Colonic mucosa (tissue), 4 donors: Measurements from ENCODE around the gene NARS2. TPM values are rescaled to one million over a fixed set of nuclear protein-coding genes. Genes with fewer than 3 reads are reported as not detected.
"Not testable (repeated sequence)": the region's sequence is repeated elsewhere in the genome, so short reads cannot be mapped to it uniquely, and the experiment has no call there.

Experiments used
- DNase-seq: peaks from one replicate; pipeline ENCODE4 v3.0.0-alpha.2; 2020
- H3K27ac ChIP-seq: fragments of 200-600 bp; one replicate; pipeline ENCODE4 v1.8.0; 2021
- H3K27me3 ChIP-seq: fragments of 200-600 bp; one replicate; pipeline ENCODE4 v1.8.0; 2021
- H3K36me3 ChIP-seq: fragments of 200-600 bp; one replicate; pipeline ENCODE4 v1.8.0; 2021
- H3K4me1 ChIP-seq: fragments of 200-600 bp; one replicate; pipeline ENCODE4 v1.8.0; 2021; ENCODE audit warnings: mild to moderate bottlenecking
- H3K4me3 ChIP-seq: fragments of 200-600 bp; one replicate; pipeline ENCODE4 v1.8.0; 2021
- H3K9ac ChIP-seq, 2 donors: one replicate each; pipeline ENCODE4 v1.7.0; 2013; ENCODE audit warnings: control low read depth in 2 of 2, low read depth in 2 of 2, low read length in 2 of 2
- H3K9me3 ChIP-seq: fragments of 200-600 bp; one replicate; pipeline ENCODE4 v1.8.0; 2021
- intact Hi-C: fragments of 100-400 bp; cut with DNase I; formaldehyde crosslinking; loops from one replicate; pipeline ENCODE4 v1.14.1; 2022
- total RNA-seq, 2 donors: library from RNA; stranded (reverse); fragmentation: NEBNext Ultra II Directional in 1 of 2; extraction: Animal tissue kit (Norgen Biotek cat#: 25700) in 1 of 2; gene quantifications; one replicate each; pipeline ENCODE4 v1.2.1, GENCODE V29; 2021
- TF ChIP-seq, protein P1 (sequence below): fragments of 200-600 bp; IDR thresholded peaks from one replicate; pipeline ENCODE4 v1.8.0; 2022; ENCODE audit warnings: antibody characterized with exemption, mild to moderate bottlenecking
- donor health status: healthy.
- donor health status: DM: no; HTN: no; CAD: no.
- donor health status: DM: no; HTN: no; CAD: no.

Gene NARS2
- total RNA-seq, 2 donors from 2014 or later = 15.0 to 23.7 TPM

DNA sequence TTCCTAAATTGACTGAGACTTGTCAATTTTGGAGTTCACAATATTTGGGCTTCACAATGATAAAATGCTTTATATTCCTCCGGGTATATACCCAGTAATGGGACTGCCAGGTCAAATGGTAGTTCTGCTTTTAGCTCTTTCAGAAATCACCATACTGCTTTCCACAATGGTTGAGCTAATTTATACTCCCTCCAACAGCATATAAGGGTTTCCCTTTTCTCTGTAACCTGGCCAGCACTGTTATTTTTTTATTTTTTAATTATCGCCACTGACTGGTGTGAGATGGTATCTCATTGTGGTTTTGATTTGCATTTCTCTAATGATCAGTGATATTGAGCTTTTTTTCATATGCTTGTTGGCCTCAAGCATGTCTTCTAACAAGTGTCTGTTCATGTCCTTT lies 21.8 kb downstream of the NARS2 start:
- Histone ChIP-seq H3K9me3 (no peaks in the 10 kb centered on the region), H3K27ac (no peak overlapping the region), H3K27me3 (no peaks in the 10 kb centered on the region), H3K4me1 (no peaks in the 10 kb centered on the region), H3K36me3 (no peaks in the 10 kb centered on the region), H3K9ac (no peak overlapping the region), H3K4me3 (no peak overlapping the region)
- intact Hi-C loops = no loop called here
- no peak for DNase-seq
- TF ChIP-seq, protein P1, sequence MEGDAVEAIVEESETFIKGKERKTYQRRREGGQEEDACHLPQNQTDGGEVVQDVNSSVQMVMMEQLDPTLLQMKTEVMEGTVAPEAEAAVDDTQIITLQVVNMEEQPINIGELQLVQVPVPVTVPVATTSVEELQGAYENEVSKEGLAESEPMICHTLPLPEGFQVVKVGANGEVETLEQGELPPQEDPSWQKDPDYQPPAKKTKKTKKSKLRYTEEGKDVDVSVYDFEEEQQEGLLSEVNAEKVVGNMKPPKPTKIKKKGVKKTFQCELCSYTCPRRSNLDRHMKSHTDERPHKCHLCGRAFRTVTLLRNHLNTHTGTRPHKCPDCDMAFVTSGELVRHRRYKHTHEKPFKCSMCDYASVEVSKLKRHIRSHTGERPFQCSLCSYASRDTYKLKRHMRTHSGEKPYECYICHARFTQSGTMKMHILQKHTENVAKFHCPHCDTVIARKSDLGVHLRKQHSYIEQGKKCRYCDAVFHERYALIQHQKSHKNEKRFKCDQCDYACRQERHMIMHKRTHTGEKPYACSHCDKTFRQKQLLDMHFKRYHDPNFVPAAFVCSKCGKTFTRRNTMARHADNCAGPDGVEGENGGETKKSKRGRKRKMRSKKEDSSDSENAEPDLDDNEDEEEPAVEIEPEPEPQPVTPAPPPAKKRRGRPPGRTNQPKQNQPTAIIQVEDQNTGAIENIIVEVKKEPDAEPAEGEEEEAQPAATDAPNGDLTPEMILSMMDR = no peak

DNA sequence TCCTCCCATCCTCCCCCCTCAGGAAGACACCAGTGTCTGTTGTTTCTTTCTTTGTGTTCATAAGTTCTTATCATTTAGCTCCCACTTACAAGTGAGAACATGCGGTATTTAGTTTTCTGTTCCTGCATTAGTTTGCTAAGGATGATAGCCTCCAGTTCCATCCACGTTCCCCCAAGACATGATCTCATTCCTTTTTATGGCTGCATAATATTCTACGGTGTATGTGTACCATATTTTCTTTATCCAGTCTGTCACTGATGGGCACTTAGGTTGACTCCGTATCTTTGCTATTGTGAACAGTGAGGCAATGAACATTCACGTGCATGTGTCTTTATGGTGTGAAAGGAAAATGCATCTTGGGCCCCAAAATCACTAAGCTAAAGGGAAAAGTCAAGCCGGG lies 22.5 kb downstream of the NARS2 start:
- DNase-seq, intact Hi-C loops, H3K9me3 ChIP-seq, H3K36me3 ChIP-seq, H3K27me3 ChIP-seq, H3K4me1 ChIP-seq, H3K9ac ChIP-seq, H3K4me3 ChIP-seq, H3K27ac ChIP-seq: not testable (repeated sequence)

DNA sequence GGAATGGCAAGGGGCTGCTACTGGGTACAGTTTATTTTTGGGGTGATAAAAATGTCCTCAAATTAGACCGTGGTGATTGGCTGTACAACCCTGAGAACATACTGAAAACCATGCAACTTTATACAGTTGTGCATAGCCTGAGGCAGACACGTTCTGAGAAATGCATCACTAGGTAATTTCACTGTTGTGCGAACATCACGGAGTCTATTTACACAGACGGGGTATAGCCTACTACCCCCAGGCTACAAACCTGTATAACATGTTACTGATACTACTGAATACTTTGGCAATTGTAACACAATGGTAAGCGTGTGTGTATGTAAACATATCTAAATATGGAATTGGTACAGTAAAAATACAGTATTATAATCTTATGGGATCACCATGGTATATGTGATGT lies 23.6 kb downstream of the NARS2 start:
- DNase-seq = no peak
- Histone ChIP-seq H3K4me3 (no peak overlapping the region), H3K36me3 (no peaks in the 10 kb centered on the region), H3K4me1 (no peaks in the 10 kb centered on the region), H3K27ac (no peak overlapping the region), H3K9me3 (no peaks in the 10 kb centered on the region), H3K9ac (no peak overlapping the region), H3K27me3 (no peaks in the 10 kb centered on the region)
- TF ChIP-seq, protein P1 = no peak
- intact Hi-C loops = no loop called here

DNA sequence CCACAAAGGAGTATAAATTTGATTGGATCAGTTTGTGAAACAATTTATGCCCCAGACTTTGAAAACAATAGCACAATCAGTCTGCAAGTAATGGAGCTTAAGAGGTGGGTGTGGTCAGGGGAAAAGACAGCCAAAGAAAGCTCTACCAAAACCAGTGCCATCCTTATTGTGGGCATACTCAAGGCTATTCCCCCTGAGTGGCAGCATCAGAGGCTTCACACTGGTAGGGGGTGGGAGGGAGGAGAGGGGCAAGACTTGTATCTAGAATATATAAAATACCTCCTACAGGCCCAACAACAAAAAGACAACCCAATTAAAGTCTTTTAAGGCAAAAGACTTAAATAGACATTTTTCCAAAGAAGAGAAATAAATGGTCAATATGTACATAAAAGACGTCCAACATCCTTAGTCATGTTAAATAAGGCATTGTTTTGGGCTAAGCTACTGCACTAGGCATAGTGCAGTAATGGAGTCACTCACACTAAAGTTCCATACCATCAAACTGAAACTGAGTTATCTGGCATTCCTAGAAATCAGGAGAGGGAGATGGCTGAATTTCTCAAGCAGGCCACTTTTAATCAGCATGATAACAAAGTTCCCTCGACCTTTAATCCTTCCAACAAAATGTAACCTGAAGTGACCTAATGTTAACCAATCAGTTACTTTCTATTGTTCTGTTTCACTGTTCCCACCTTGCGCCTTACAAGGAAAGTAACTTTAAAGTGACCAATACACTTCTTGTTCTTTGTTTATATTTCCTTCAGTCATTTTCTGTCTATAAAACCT lies 24.8 kb downstream of the NARS2 start:
- no peak overlapping the region for H3K4me3 ChIP-seq
- no peak for DNase-seq
- no peaks in the 10 kb centered on the region for H3K9me3 ChIP-seq
- no peak overlapping the region for H3K27ac ChIP-seq
- intact Hi-C loops = no loop called here
- TF ChIP-seq, protein P1 = no peak
- H3K9ac ChIP-seq = no peak overlapping the region
- no peaks in the 10 kb centered on the region for H3K27me3 ChIP-seq
- H3K4me1 ChIP-seq = no peaks in the 10 kb centered on the region
- no peaks in the 10 kb centered on the region for H3K36me3 ChIP-seq

DNA sequence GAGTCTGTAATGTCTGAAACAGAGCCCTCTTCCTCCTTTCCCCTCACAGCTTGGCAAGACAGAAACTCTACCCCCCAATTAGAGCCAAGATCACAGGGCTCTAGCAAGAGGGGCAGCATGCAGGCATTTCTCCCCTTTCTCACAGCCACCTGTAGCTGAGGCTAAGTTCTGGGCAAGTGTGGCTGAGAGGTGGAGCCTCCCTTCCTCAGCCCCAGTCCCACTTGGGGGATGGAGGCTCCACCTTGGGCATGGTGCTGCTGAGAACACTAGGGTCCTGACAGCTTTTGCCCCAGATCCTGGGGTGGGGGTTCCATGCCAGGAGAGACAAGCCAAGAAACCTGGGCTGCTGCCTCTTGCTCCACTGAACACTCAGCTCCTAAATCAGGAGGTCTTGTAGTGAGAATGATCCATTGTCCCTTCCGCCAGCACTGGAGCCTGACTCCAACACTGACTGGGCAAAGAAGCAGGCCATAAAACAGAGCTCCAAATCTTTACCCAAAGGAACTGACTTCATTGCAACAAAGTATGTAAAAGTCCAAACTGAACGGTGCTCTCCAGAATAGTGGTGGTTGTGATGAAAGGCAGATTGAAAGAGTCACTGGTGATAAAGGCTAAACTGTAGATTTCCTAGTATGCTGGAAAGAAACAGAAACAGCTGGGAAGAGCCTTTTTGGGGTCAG lies 25.6 kb downstream of the NARS2 start:
- Histone ChIP-seq H3K27ac (no peak overlapping the region), H3K27me3 (no peaks in the 10 kb centered on the region), H3K9me3 (no peaks in the 10 kb centered on the region), H3K4me3 (no peak overlapping the region), H3K4me1 (no peaks in the 10 kb centered on the region), H3K36me3 (no peaks in the 10 kb centered on the region), H3K9ac (no peak overlapping the region)
- TF ChIP-seq, protein P1 = no peak
- intact Hi-C loops = no loop called here
- no peak for DNase-seq
